Nephron progenitor cell (in vitro differentiated cells): ENCODE measurements around the gene BGN.

Source experiments
- DNase-seq: peaks from one replicate; pipeline ENCODE4 v3.0.0; 2021
- H3K27ac Mint-ChIP-seq: 2 replicates; pipeline ENCODE4 v1.8.0; 2021; ENCODE audit warnings: mild to moderate bottlenecking, moderate library complexity, mixed read lengths
- H3K27me3 Mint-ChIP-seq: 2 replicates; pipeline ENCODE4 v1.8.0; 2021; ENCODE audit warnings: mild to moderate bottlenecking, low read depth, mixed read lengths; ENCODE audit not compliant: poor library complexity
- H3K36me3 Mint-ChIP-seq: 2 replicates; pipeline ENCODE4 v1.8.0; 2021; ENCODE audit warnings: low read depth, mixed read lengths
- H3K4me1 Mint-ChIP-seq: 2 replicates; pipeline ENCODE4 v1.8.0; 2021; ENCODE audit warnings: mixed read lengths
- H3K4me3 Mint-ChIP-seq: 2 replicates; pipeline ENCODE4 v1.8.0; 2021; ENCODE audit warnings: mild to moderate bottlenecking, moderate library complexity, mixed read lengths
- H3K9me3 Mint-ChIP-seq: 2 replicates; pipeline ENCODE4 v1.8.0; 2021; ENCODE audit warnings: mild to moderate bottlenecking, moderate library complexity, mixed read lengths
- TF ChIP-seq, protein P1 (sequence below): fragments of 200-600 bp; sonication (generic); IDR thresholded peaks from 2 replicates; pipeline ENCODE4 v1.5.0; 2021; ENCODE audit warnings: antibody characterized with exemption

BGN gene

DNA sequence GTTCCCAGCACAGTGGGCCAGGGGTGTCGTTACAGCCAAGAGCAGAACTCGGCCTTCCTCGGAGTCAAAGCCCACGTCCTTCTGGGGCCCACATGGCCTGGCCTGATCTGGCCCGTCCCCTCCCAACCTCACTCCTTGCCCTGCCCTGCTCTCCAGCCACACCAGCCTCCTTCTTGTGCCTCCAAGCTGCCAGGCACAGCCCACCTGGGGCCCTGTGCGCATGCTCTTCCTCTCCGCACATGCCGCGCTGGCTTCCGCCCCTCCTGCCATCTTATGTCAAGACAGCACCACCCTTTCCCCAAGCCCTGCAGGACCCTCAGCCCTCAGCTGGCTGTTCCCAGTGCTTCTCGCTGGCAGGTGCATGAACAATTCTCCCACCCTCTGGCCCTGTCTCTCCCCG lies 31.2 kb upstream of the BGN start:
- H3K9me3 Mint-ChIP-seq = peaks cover 69% of the 10 kb centered on the region
- no peak overlapping the region for H3K27ac Mint-ChIP-seq
- H3K4me1 Mint-ChIP-seq = no peaks in the 10 kb centered on the region
- H3K4me3 Mint-ChIP-seq = no peak overlapping the region
- H3K27me3 Mint-ChIP-seq = no peaks in the 10 kb centered on the region
- H3K36me3 Mint-ChIP-seq = peaks cover 17% of the 10 kb centered on the region
- TF ChIP-seq, protein P1, sequence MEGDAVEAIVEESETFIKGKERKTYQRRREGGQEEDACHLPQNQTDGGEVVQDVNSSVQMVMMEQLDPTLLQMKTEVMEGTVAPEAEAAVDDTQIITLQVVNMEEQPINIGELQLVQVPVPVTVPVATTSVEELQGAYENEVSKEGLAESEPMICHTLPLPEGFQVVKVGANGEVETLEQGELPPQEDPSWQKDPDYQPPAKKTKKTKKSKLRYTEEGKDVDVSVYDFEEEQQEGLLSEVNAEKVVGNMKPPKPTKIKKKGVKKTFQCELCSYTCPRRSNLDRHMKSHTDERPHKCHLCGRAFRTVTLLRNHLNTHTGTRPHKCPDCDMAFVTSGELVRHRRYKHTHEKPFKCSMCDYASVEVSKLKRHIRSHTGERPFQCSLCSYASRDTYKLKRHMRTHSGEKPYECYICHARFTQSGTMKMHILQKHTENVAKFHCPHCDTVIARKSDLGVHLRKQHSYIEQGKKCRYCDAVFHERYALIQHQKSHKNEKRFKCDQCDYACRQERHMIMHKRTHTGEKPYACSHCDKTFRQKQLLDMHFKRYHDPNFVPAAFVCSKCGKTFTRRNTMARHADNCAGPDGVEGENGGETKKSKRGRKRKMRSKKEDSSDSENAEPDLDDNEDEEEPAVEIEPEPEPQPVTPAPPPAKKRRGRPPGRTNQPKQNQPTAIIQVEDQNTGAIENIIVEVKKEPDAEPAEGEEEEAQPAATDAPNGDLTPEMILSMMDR = no peak
- no peak for DNase-seq

DNA sequence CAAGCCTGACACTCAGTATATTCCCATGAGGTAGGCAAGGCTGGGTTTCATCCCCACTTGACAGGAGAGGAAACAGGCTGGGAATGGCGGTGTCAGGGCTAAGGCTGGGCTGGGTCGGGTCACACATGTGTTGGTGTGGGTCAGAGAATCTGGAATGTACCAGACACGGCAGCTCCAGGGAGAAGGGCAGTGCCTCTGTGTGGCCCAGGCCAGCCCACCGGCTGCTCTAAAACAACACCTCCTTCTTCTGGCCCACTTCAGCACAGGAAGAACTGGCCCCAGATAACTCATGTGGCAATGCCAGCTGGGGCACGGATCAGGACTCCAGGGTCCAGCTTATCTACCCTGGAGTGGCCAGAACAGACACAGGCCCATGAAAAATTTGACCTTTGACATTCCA lies 30.7 kb upstream of the BGN start:
- Mint-ChIP-seq H3K36me3 (peaks cover 15% of the 10 kb centered on the region), H3K9me3 (peaks cover 67% of the 10 kb centered on the region), H3K4me3 (no peak overlapping the region), H3K27me3 (no peaks in the 10 kb centered on the region), H3K27ac (no peak overlapping the region), H3K4me1 (no peaks in the 10 kb centered on the region)
- DNase-seq = no peak
- TF ChIP-seq, protein P1 = no peak

DNA sequence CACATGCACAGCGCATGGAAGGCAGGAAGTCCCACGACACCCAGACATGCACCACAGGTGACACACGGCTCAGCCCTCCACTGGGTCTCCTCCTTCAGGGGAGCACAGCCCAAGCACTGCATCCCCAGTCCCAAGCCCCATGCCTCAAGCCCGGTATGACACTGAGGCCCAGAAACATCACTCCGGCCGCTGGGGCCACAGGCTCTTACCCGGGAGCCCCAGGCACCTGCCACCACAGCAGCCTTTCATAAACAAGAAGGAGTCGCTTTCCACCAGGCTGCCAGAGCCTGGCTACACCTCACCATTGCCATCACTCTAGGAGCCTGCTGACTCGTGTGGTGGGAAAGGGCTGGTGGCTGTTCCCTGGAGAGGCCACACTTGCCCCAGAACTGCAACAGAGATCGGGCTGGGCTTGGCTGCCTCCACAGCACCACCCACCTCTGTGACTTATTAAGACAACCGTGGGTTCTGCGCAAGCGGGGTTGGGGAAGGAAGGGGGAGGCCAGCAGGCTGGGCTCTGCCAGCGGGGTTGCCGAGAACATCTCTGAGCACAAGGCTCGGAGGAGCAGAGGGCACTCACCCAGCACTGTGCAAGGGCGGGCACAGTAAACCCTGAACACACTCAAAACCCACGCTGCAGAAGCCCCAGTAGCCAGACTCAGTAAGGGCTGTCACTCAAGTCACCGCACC lies 28.9 kb upstream of the BGN start:
- peaks cover 4% of the 10 kb centered on the region for H3K4me1 Mint-ChIP-seq
- no peak for DNase-seq
- no peak overlapping the region for H3K27ac Mint-ChIP-seq
- H3K4me3 Mint-ChIP-seq = no peak overlapping the region
- TF ChIP-seq, protein P1 = no peak
- H3K36me3 Mint-ChIP-seq = peaks cover 12% of the 10 kb centered on the region
- H3K27me3 Mint-ChIP-seq = no peaks in the 10 kb centered on the region
- H3K9me3 Mint-ChIP-seq = peaks cover 63% of the 10 kb centered on the region

DNA sequence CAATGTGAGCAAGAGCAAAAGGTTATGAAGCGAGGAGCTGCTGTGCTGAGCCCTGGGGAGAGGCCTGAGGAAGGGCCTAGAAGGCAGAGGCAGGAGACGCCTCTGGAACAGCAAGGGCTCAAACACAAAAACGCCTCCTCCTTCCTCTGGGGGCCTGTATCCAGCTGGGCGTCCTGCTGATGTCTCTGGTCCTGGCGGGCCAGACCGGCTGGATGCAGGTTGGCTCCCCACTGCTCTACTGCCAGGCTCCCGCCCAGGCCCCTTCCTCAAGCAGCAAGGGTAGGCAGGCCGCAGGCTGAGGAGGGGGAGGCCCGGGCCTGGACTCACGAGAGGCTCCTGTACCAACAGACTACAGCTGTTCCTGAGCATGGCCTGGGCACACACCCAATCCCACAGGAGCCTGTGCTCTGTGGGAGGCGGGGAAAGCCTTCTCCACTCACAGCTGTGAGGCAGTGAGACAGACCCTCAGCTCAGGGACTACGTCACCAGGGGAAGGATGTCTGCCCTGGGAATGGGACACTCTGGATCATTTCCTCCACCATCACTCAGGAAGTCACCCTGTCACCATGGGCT lies 26.7 kb upstream of the BGN start:
- peaks cover 63% of the 10 kb centered on the region for H3K9me3 Mint-ChIP-seq
- peaks cover 4% of the 10 kb centered on the region for H3K27me3 Mint-ChIP-seq
- no peak for DNase-seq
- H3K27ac Mint-ChIP-seq = no peak overlapping the region
- TF ChIP-seq, protein P1 = no peak
- no peak overlapping the region for H3K4me3 Mint-ChIP-seq
- H3K36me3 Mint-ChIP-seq = no peaks in the 10 kb centered on the region
- H3K4me1 Mint-ChIP-seq = peaks cover 9% of the 10 kb centered on the region

DNA sequence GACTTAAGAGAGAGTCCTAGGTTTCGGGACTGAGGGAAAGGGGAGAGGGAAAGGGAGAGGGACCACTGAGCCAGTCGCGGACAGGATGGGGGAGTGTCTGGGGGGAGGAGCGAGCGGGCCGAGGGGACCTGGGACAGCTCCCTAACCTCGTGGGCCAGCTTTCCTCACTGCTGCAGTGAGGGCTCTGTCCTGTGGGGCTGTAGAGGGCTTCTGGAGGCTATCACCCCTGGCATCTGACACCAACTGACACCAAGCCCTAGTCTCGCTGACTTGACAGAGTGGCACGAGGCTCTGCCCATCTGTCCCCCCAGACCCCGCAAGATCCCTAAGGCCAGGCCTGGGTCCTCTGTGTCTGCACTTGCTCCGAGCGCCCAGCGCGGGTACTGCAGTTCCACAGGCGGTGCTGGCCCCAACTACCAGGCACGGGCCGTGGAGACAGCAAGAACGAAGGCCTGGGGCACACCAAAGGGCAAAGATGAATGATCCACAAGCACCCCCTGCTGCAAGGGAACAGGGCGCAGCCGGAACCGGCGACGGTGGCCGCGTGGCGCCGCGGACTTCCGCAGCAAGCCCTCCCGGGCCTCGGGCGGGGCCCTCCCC lies 24.9 kb upstream of the BGN start:
- peaks cover 14% of the 10 kb centered on the region for H3K4me1 Mint-ChIP-seq
- H3K36me3 Mint-ChIP-seq = no peaks in the 10 kb centered on the region
- peaks cover 8% of the 10 kb centered on the region for H3K27me3 Mint-ChIP-seq
- H3K4me3 Mint-ChIP-seq = peak overlapping the region; percentile 83
- H3K9me3 Mint-ChIP-seq = peaks cover 56% of the 10 kb centered on the region
- TF ChIP-seq, protein P1 = no peak
- DNase-seq = peak; percentile 50
- no peak overlapping the region for H3K27ac Mint-ChIP-seq
